HCT116 (cell line): ENCODE measurements around the gene SLCO2A1. TPM values are rescaled to one million over a fixed set of nuclear protein-coding genes. Genes with fewer than 3 reads are reported as not detected.

Experiments
- ATAC-seq: fragments of 200-7000 bp; cut with Tn5 transposase; 2 replicates; pipeline ENCODE4 v1.9.1; 2020; ENCODE audit warnings: mild to moderate bottlenecking, moderate library complexity
- BruUV-seq: library from RNA; stranded (reverse); fragments of 400-500 nt; replicated peaks from 2 replicates; lab custom pipeline; 2021; lab: Mats Ljungman, UMichigan
- CTCF ChIA-PET: fragments of 300-600 bp; sonication (Branson Sonifier 250); formaldehyde crosslinking; loops from one replicate; lab custom pipeline; 2021; ENCODE audit warnings: antibody characterized with exemption; lab: Charles Lee
- POLR2A ChIA-PET: fragments of 300-600, 350-600 bp; sonication (Branson Sonifier 250); formaldehyde crosslinking; loops from one replicate; lab custom pipeline; 2021; ENCODE audit warnings: antibody characterized with exemption; lab: Charles Lee
- RAD21 ChIA-PET, 2 experiments: fragments of 300-600 bp; sonication (Branson Sonifier 250); formaldehyde crosslinking; loops; one replicate each; lab custom pipeline; 2023; ENCODE audit warnings: low total read pairs in 2 of 2; ENCODE audit not compliant: uncharacterized antibody in 2 of 2, unreplicated experiment in 2 of 2, low non-redundant PET in 1 of 2; lab: Charles Lee
- DNase-seq: peaks from one replicate; pipeline ENCODE4 v3.0.0-alpha.2; 2010; ENCODE audit warnings: low read depth, low spot score
- H2AFZ ChIP-seq: fragments of 200-600 bp; shearing (Covaris generic), sonication (generic); 2 replicates; pipeline ENCODE4 v1.6.1; 2017; ENCODE audit warnings: low read depth, mixed run types, mixed read lengths, antibody characterized with exemption, low read length; ENCODE audit not compliant: poor library complexity, severe bottlenecking
- H3K27ac ChIP-seq: 2 replicates; pipeline ENCODE4 v1.5.1; 2012; ENCODE audit warnings: low read depth, low read length
- H3K27me3 ChIP-seq: fragments of 200-600 bp; sonication (generic); 2 replicates; pipeline ENCODE4 v1.6.1; 2016; ENCODE audit warnings: mixed run types, low read length, mixed read lengths; ENCODE audit not compliant: insufficient read depth
- H3K36me3 ChIP-seq, 2 experiments: fragments of 200-500 bp in 1 of 2; fragments of 200-600 bp in 1 of 2; sonication (Bioruptor generic) in 1 of 2; sonication (generic) in 1 of 2; 2 replicates each; pipeline versions ENCODE4 v1.5.1 to v1.6.1; 2014 to 2016; ENCODE audit warnings: low read length in 2 of 2, inconsistent platforms in 1 of 2, mixed read lengths in 1 of 2, mixed run types in 1 of 2; ENCODE audit not compliant: insufficient read depth in 2 of 2, control insufficient read depth in 1 of 2
- H3K4me1 ChIP-seq, 2 experiments: fragments of 200-600 bp in 1 of 2; sonication (generic) in 1 of 2; 2 replicates each; pipeline versions ENCODE4 v1.5.1 to v1.6.1; 2012 to 2017; ENCODE audit warnings: low read length in 2 of 2, inconsistent platforms in 1 of 2, mild to moderate bottlenecking in 1 of 2, mixed read lengths in 1 of 2, mixed run types in 1 of 2, moderate library complexity in 1 of 2; ENCODE audit not compliant: insufficient read depth in 2 of 2, control insufficient read depth in 1 of 2
- H3K4me2 ChIP-seq: fragments of 200-600 bp; sonication (generic); 2 replicates; pipeline ENCODE4 v1.6.1; 2017; ENCODE audit warnings: mixed run types, low read length, mixed read lengths
- H3K4me3 ChIP-seq, 2 experiments: fragments of 200-600 bp in 1 of 2; sonication (generic) in 1 of 2; replicated peaks in 1 of 2; 2 replicates each; pipeline ENCODE4 v1.5.1; 2011 to 2016; ENCODE audit warnings: low read length in 2 of 2, control low read depth in 1 of 2, low read depth in 1 of 2, mild to moderate bottlenecking in 1 of 2, mixed read lengths in 1 of 2, mixed run types in 1 of 2
- H3K79me2 ChIP-seq: fragments of 200-600 bp; sonication (generic); 2 replicates; pipeline ENCODE4 v1.6.1; 2017; ENCODE audit warnings: mild to moderate bottlenecking, mixed run types, low read length, moderate library complexity, mixed read lengths; ENCODE audit not compliant: insufficient read depth
- H3K9ac ChIP-seq: fragments of 200-600 bp; sonication (generic); 2 replicates; pipeline ENCODE4 v1.6.1; 2016; ENCODE audit warnings: low read length, mixed read lengths
- H3K9me2 ChIP-seq: fragments of 200-600 bp; sonication (generic), shearing (Covaris generic); 2 replicates; pipeline ENCODE4 v1.6.1; 2017; ENCODE audit warnings: mixed run types, mild to moderate bottlenecking, moderate library complexity; ENCODE audit not compliant: insufficient read depth
- H3K9me3 ChIP-seq, 2 experiments: fragments of 200-500 bp in 1 of 2; fragments of 200-600 bp in 1 of 2; sonication (Bioruptor generic) in 1 of 2; sonication (generic) in 1 of 2; 2 replicates each; pipeline ENCODE4 v1.6.1; 2014 to 2017; ENCODE audit warnings: low read length in 2 of 2, mixed read lengths in 2 of 2, inconsistent platforms in 1 of 2, low read depth in 1 of 2, mild to moderate bottlenecking in 1 of 2, mixed run types in 1 of 2, moderate library complexity in 1 of 2; ENCODE audit not compliant: control insufficient read depth in 1 of 2, insufficient read depth in 1 of 2
- H4K20me1 ChIP-seq: fragments of 200-600 bp; sonication (generic), shearing (Covaris generic); 2 replicates; pipeline ENCODE4 v1.6.1; 2017; ENCODE audit warnings: mixed run types, mild to moderate bottlenecking, moderate library complexity; ENCODE audit not compliant: insufficient read depth
- CBX3 ChIP-seq: IDR thresholded peaks from 2 replicates; pipeline ENCODE4 v1.6.1; 2012; ENCODE audit warnings: low read depth
- CEBPB ChIP-seq: IDR thresholded peaks from 2 replicates; pipeline ENCODE4 v1.6.1; 2012; ENCODE audit warnings: low read depth
- ELF1 ChIP-seq: IDR thresholded peaks from 2 replicates; pipeline ENCODE4 v1.6.1; 2012; ENCODE audit warnings: low read depth, borderline replicate concordance
- FOSL1 ChIP-seq: IDR thresholded peaks from 2 replicates; pipeline ENCODE4 v1.6.1; 2012; ENCODE audit warnings: low read depth
- POLR2A ChIP-seq: IDR thresholded peaks from 2 replicates; pipeline ENCODE4 v1.7.0; 2011; ENCODE audit warnings: borderline replicate concordance; ENCODE audit not compliant: insufficient read depth, insufficient read length; ENCODE audit errors: extremely low read depth
- TCF7L2 ChIP-seq: IDR thresholded peaks from 2 replicates; pipeline ENCODE4 v1.7.0; 2011; ENCODE audit warnings: borderline replicate concordance, inconsistent platforms; ENCODE audit not compliant: insufficient read depth, insufficient read length; ENCODE audit errors: extremely low read depth
- ZFX ChIP-seq: fragments of 450-650 bp; IDR thresholded peaks from 2 replicates; pipeline ENCODE4 v1.6.1; 2017
- intact Hi-C: fragments of 100-400 bp; cut with micrococcal nuclease; formaldehyde crosslinking; loops from 2 replicates; pipeline ENCODE4 v1.10.0; 2022
- total RNA-seq: library from RNA; stranded (reverse); gene quantifications from one replicate; pipeline ENCODE4 v1.2.1, GENCODE V29; 2021; ENCODE audit not compliant: unreplicated experiment
- TF ChIP-seq, protein P1 (sequence below), 3 experiments: fragments of 200-600 bp in 1 of 3; sonication (generic) in 1 of 3; IDR thresholded peaks in 2 of 3; conservative IDR thresholded peaks in 1 of 3; 2 replicates each; pipeline ENCODE4 v1.5.1; 2012 to 2017; ENCODE audit warnings: low read depth in 2 of 3, low read length in 2 of 3, antibody characterized with exemption in 1 of 3, borderline replicate concordance in 1 of 3, control low read depth in 1 of 3, mild to moderate bottlenecking in 1 of 3, mixed read lengths in 1 of 3, mixed run types in 1 of 3, moderate library complexity in 1 of 3; ENCODE audit not compliant: insufficient read depth in 1 of 3
- TF ChIP-seq, protein P2 (sequence below): IDR thresholded peaks from 2 replicates; pipeline ENCODE4 v1.6.1; 2012; ENCODE audit warnings: low read depth
- TF ChIP-seq, protein P3 (sequence below): IDR thresholded peaks from 2 replicates; pipeline ENCODE4 v1.6.1; 2012

Gene SLCO2A1
- total RNA-seq, 1 experiment from 2014 or later = 0.52 TPM

- Histone ChIP-seq H3K9me3 (no peaks in the 10 kb centered on the region), H3K9ac (no peak overlapping the region), H3K4me3 (no peak overlapping the region), H3K27ac (no peak overlapping the region), H4K20me1 (no peaks in the 10 kb centered on the region), H3K4me1 (no peaks in the 10 kb centered on the region), H3K9me2 (no peaks in the 10 kb centered on the region), H3K36me3 (no peaks in the 10 kb centered on the region), H3K79me2 (no peaks in the 10 kb centered on the region), H2AFZ (no peak overlapping the region), H3K4me2 (no peak overlapping the region), H3K27me3 (peaks cover 9% of the 10 kb centered on the region; the same call in 1 of the 2 replicates)
- ATAC-seq (no peak), DNase-seq (no peak)
- no TSS peak for BruUV-seq
- ChIA-PET RAD21 (no interaction called here), CTCF (no interaction called here), POLR2A (no interaction called here)
- TF ChIP-seq CEBPB (no peak), FOSL1 (no peak), POLR2A (no peak), TCF7L2 (no peak), ZFX (no peak), ELF1 (no peak), CBX3 (no peak)
- TF ChIP-seq, protein P1, sequence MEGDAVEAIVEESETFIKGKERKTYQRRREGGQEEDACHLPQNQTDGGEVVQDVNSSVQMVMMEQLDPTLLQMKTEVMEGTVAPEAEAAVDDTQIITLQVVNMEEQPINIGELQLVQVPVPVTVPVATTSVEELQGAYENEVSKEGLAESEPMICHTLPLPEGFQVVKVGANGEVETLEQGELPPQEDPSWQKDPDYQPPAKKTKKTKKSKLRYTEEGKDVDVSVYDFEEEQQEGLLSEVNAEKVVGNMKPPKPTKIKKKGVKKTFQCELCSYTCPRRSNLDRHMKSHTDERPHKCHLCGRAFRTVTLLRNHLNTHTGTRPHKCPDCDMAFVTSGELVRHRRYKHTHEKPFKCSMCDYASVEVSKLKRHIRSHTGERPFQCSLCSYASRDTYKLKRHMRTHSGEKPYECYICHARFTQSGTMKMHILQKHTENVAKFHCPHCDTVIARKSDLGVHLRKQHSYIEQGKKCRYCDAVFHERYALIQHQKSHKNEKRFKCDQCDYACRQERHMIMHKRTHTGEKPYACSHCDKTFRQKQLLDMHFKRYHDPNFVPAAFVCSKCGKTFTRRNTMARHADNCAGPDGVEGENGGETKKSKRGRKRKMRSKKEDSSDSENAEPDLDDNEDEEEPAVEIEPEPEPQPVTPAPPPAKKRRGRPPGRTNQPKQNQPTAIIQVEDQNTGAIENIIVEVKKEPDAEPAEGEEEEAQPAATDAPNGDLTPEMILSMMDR (IDR thresholded peaks at IDR 0.05 in 2 of 3, conservative IDR thresholded peaks at IDR 0.05 in 1 of 3; ENCODE audit: borderline replicate concordance in 1 of 3, insufficient read depth in 1 of 3, low read depth in 2 of 3, low read length in 2 of 3) = no peak
- TF ChIP-seq, protein P2, sequence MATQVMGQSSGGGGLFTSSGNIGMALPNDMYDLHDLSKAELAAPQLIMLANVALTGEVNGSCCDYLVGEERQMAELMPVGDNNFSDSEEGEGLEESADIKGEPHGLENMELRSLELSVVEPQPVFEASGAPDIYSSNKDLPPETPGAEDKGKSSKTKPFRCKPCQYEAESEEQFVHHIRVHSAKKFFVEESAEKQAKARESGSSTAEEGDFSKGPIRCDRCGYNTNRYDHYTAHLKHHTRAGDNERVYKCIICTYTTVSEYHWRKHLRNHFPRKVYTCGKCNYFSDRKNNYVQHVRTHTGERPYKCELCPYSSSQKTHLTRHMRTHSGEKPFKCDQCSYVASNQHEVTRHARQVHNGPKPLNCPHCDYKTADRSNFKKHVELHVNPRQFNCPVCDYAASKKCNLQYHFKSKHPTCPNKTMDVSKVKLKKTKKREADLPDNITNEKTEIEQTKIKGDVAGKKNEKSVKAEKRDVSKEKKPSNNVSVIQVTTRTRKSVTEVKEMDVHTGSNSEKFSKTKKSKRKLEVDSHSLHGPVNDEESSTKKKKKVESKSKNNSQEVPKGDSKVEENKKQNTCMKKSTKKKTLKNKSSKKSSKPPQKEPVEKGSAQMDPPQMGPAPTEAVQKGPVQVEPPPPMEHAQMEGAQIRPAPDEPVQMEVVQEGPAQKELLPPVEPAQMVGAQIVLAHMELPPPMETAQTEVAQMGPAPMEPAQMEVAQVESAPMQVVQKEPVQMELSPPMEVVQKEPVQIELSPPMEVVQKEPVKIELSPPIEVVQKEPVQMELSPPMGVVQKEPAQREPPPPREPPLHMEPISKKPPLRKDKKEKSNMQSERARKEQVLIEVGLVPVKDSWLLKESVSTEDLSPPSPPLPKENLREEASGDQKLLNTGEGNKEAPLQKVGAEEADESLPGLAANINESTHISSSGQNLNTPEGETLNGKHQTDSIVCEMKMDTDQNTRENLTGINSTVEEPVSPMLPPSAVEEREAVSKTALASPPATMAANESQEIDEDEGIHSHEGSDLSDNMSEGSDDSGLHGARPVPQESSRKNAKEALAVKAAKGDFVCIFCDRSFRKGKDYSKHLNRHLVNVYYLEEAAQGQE = no peak
- TF ChIP-seq, protein P3, sequence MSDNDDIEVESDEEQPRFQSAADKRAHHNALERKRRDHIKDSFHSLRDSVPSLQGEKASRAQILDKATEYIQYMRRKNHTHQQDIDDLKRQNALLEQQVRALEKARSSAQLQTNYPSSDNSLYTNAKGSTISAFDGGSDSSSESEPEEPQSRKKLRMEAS = no peak
- intact Hi-C loops = no loop called here
Measured at GRCh38 chr3:133998691-133999241, 31.0 kb downstream of the SLCO2A1 start.
